COLO668 (cell line): Measurements from ENCODE around the gene CKB.

ENCODE experiments used
- DNase-seq: peaks from one replicate; lab custom pipeline; 2025; ENCODE audit not compliant: unreplicated experiment; lab: John Stamatoyannopoulos, UW

CKB gene

DNA sequence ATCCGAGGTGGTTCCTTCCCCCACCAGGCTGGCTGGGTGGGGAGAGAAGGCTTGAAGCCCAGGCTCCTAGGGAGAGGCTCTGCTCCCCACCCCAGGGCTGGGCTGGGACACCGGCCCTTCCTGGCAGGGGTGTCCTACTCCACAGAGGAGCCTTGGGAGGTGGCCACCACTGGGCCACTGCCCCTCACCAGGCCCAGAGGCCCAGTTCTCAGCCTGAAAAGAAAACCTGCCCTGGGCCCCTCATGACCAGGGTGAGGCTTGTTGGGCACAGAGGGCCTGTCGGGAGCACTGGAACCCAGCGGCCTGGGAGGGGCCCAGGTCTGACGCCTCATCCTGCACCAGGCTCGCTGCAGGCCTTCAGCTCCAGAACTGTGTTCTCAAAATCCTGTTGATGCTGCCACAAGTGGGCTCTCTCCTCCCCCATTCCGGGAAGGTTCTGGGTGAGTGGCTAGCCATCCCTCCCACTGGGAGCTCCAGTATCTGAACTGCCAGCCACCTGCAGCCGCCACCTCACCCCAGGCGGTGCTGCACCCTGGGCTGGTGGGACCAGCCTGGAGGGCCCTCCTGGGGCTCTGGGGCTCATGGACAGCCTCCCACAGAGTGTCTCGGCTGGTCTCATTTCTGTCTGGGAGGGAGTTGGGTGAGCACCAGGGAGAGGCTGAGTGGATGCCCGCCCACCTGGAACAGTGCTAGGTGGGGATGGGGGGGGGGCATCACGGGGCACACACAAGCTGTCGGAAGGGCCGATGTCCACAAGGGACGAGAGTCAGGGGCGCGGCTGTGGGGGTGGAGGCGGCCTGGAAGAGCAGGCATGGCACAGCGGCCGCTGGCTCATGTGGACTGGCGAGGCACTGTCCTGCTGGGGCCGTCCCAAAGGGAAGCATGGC, 28.1 kb upstream of the CKB start:
- DNase-seq: peak; percentile 69

GRCh38 chr14:103549361-103550311, 27.0 kb upstream of the CKB start:
- DNase-seq: no peak

DNA sequence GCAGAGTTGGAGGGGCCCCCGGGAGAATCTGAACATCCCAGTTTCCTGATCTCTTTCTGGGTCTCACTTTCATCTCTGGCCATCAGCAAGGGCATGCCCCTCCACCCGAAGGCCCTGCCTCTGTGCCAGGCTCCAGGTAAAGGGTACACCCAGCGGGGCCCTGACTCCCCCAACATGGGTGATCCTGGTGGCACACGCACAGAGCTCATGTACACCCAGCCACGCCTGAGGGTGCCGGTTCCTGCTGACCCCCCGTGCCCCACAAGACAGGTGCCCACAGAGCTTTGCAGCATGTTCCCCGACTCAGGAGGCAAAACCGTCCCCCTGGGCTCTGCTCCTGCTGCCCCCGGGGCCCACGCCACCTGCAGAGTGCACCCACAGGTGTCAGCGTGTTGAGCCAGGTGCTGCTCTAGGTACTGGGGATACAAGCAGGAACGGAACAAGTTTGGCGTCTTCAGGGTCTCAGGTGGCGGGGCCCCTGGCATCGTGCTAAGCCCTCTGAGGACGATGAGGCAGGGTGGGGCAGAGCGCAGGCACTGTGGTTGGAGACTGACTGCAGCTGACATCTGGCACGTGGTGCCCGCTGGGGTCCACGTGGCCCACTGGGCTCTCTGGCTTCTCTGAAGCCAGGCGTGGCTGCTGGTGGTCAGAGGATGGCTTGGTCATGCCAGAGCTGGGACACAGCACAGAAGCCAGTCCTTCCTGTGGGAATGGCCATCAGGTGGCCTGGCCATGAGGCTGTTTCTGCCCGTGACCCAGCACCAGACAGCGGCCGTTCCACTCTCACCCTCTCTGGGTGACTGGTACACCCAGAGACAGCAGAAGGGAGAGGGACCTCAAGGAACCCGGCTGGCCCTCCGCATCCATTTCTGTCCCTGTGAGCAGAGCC, 26.1 kb upstream of the CKB start:
- DNase-seq: no peak

GRCh38 chr14:103547941-103548462, 25.4 kb upstream of the CKB start:
- DNase-seq: no peak

- no peak for DNase-seq
Measured at GRCh38 chr14:103547455-103547940, 24.9 kb upstream of the CKB start.

GRCh38 chr14:103546652-103547454, 24.2 kb upstream of the CKB start:
- DNase-seq: peak; percentile 94

DNA sequence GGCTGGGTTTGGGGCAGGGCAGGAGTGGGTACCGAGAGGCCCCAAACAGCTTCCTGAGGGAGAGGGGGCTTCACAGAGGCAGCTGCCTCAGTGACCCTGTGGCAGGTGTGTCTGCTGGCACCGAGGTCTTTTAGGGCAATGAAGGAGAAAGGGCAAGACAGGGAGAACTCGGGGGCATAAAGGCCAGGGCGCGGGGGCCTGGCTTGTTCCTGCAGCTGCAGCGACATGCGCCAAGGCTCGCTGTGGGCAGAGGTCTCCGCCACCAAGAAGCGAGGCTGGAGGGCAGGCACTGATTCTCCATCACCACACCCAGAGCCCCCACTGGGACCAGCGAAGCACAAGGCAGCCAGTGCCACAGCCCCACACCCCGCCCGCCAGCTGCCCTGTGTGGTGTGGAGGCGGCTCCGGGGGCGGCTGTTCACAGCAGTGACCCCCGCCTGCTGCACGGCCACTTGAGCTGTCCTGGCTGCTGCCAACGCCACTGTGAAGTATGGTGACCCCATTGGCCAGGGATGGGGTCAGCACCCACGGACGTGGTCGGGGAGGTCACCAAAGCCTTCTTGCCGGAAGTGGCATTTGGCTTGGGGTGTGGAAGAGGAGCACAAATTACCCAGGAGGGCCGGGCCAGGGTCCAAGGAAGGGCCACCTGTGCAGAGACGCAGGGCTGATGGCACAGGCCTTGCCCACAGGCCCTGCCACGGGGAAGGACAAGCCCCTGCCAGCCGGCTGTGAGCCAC, 23.5 kb upstream of the CKB start:
- no peak for DNase-seq

DNA sequence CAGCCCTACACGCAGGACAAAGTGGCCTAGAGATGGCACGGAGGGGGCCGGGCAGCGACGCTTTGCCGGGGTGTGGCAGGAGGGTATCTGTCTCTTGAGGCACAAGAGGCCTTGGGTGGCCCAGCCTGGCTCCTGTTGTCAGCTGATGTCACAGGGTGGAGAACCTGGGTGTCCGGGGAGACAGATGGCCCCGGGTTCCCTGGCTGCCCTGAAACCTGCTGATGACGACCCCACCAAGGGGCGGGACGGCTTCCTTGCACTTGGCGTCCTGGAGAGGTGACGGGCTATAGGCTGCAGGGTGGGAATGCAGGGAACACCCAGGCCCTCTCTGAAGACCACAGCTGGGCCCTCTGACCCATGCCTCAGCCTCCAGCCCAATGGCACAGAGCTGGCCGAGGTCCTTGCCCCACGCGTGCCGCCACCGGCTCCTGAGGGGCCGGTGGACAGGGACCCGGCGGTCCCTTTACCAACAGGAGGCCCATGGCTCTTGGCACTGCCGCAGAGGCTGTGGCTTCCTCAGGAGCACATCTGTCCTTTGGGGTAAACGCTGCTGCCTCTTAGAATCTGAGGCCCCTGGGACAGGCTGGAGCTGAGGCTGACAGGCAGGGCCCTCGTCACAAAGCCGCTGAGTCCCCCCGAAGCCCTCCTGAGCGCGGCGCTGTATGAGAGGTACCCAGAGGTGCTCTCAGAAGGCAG, 22.7 kb upstream of the CKB start:
- no peak for DNase-seq

DNA sequence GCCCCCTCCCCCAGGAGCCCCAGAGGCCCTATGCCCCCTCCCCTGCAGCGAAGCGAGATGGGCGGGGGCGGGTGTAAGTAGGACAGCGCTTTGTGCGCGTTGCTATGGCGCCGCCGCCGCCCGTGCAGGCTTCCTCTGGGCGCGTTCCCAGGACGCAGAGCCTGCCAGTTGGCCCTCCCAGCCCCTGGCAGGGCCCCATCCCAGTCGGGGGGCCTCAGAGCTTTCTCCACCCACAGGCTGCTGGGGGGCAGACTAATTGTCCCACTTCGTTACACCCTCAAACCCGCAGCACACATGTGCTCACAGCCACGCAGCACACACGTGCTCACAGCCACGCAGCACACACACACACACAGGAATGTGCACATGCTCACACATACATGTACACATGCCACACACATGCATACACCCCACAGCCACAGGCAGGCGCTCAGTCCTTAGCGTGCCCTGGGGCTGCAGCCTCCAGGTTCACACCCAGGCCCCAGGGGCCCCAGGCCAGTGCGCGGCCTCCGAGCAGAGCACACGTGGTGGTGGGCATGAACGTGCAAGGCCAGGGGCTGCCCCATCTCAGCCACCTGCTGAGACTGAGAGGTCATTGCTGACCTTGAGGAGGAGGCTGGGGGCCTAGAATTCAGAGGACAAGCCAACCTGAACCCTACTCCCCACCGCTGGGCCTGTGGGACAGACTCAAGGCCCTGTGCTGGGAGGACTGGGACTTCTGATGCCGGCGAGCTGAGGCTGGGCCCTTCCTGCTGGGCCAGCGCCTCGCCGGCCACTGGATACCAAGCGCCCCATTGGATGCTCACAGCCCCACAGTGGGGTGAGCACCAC, 22.0 kb upstream of the CKB start:
- DNase-seq: no peak

DNA sequence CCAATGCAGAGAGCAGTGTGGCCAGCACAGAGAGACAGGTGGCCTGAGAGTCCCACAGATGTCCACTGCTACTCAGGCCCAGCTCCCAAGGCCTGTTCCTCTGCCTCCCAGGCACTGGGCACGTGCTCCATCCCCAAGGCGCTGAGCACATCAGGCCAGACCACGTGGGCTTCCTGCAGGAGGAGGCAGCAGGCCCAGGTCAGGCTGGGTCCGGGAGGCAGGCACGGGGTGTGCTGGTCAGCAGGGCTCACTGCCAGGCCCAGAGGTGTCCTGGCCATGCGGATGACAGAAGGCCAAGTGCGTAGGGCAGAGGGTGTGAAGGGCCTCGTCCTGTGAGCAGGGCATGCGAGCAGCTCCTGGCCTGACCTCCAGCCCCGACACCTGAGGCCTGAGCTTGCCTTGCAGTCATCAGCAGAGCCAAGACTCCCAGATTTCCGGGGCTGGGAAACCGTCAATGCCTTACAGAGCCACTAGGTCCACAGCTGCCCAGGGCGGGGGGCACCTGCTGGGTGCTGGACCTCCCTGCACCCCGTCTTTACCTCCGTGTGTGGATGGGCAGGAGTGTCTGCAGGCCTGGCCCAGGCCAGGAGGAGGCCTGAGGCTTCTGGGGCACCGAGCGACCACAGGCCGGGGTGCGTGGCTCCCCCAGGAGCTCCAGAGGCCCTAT, 21.2 kb upstream of the CKB start:
- no peak for DNase-seq

- no peak for DNase-seq
Measured at GRCh38 chr14:103543140-103543539, 20.5 kb upstream of the CKB start.

DNA sequence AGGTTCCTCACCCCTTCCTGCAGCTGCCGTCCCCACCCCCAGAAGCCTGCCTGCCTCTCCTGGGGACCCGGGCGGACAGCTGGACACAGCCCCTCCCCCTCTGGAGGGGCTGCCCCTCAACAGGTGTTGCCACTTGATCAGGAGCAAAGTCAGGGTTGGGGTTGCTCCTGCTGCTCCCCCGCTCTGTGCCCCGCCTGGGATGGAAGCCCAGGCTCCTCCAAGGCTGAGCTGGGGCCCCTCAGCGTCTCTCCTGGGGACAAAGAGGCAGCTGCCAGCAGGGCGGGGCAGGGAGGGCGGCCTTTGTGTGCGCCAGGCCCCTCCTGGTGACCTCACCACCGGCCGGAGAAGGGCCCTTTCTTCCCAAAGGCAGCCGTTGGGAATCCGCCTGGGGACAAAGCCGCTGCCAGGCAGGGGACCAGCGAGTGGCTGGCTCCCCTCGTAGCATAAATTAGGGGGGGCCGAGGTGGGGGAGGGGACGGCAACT, 20.0 kb upstream of the CKB start:
- DNase-seq: peak; percentile 93

DNA sequence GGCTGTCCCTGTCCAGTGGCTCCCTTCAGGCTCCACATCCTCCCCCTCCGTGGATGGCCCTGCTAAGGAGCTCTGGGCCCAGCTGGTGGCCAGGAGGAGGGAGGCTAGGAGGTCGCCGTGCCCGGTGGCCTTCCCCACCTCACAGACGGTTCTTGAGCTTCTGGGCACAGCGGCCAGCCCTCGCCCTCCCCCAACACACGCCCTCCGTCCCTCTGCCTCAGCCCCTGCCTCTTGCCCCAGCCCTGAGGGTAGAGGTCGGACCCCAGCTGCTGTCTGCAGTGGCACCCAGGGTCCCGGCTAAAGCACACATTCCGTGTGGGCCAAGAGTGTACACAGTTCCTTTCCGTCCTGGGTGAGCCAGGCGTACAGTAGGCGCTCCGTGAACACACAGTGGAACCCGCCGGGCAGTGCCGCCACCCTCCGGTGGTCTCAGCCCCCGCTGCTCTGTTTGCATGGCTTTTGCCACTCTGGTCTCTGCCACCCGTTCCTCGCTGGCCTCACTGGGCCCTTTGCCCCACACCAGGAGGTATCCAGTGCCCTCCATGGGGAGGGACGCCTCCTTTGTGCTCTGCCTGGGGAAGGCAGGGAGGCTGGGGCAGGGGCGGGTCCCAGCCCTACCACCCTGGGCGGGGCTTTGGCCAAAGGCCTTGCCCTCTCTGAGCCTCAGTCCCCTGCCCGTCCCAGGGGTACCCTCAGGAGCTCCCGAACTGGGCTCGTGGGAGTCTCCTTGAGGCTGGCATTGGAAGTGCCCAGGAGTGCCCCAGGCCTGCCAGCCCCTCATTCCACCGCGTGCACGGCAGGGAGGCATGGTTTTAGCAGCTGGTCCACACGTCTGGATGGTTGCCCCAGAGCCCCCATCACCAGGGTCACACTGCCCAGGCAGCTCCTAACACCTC, 19.3 kb upstream of the CKB start:
- no peak for DNase-seq

GRCh38 chr14:103540821-103541708, 18.4 kb upstream of the CKB start:
- DNase-seq: peak; percentile 43
